Measurements from ENCODE around the gene HIRA.
A peak's percentile ranks its signal among the peaks of the same experiment; 100 is the strongest.

Gene HIRA, protein sequence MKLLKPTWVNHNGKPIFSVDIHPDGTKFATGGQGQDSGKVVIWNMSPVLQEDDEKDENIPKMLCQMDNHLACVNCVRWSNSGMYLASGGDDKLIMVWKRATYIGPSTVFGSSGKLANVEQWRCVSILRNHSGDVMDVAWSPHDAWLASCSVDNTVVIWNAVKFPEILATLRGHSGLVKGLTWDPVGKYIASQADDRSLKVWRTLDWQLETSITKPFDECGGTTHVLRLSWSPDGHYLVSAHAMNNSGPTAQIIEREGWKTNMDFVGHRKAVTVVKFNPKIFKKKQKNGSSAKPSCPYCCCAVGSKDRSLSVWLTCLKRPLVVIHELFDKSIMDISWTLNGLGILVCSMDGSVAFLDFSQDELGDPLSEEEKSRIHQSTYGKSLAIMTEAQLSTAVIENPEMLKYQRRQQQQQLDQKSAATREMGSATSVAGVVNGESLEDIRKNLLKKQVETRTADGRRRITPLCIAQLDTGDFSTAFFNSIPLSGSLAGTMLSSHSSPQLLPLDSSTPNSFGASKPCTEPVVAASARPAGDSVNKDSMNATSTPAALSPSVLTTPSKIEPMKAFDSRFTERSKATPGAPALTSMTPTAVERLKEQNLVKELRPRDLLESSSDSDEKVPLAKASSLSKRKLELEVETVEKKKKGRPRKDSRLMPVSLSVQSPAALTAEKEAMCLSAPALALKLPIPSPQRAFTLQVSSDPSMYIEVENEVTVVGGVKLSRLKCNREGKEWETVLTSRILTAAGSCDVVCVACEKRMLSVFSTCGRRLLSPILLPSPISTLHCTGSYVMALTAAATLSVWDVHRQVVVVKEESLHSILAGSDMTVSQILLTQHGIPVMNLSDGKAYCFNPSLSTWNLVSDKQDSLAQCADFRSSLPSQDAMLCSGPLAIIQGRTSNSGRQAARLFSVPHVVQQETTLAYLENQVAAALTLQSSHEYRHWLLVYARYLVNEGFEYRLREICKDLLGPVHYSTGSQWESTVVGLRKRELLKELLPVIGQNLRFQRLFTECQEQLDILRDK

DNA sequence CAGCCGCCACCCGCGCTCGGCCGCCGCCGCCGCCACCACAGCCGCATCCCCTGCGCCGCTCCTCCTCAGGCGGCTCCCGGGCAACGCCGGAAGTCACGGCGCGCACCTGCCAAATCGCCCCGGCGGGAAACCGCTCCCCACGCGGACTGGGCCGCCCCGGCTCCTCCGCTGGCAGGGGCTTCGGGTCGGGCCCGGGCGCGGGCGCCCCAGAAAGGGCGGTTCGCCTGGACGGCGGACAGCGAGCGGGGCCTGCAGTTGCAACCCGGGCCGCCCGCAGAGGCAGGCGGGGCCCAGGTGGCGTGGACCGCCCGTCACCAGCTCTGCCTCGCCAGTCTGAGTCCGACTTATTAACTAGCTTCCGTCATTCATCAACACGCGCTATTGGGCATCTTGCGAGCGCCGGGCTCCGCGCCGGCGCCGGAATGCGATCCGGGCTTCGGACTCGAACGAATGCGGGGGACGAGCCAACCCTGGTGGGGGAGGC, at the start of gene HIRA:
TSS of gene HIRA (minus strand) at position 85 of the 484 bp plus-strand sequence. CDS start 257 bp downstream, outside the sequence.
- peak; percentile 74 for DNase-seq

DNA sequence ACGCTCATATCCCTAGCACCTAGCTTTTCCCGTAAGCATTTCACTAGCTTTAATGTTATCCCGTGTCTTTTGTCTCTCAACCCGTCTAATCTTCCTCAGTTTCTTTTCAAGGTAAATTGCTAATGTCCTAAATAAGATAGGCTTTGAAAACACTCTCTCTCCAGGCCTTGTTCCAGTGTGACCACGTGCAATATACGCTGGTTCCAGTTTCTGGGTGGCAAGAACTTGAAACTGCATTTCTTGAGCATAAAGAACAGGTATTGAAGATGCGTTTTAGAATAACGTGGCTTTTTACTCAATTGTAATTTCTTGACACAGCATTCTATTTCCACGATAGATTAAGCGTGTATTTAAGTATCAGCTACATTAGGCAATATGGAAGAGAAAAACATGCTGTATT, 49.3 kb upstream of the HIRA start:
- DNase-seq: peak; percentile 4

- DNase-seq: peak; percentile 8
These were observed 48.6 kb upstream of the HIRA start for GRCh38 chr22:19480173-19480568.

- DNase-seq: peak; percentile 98
These were observed 48.0 kb upstream of the HIRA start, which contains the start of gene CDC45 for GRCh38 chr22:19479355-19480172. TSS of gene CDC45 (plus strand) at chr22:19479920. CDS start at chr22:19479969, 49 bp downstream.

GRCh38 chr22:19478901-19479354, 47.4 kb upstream of the HIRA start, which contains the start of gene UFD1:
TSS of gene UFD1 (minus strand) at chr22:19479193. CDS start at chr22:19479085, 108 bp downstream.
- no peak for DNase-seq

DNA sequence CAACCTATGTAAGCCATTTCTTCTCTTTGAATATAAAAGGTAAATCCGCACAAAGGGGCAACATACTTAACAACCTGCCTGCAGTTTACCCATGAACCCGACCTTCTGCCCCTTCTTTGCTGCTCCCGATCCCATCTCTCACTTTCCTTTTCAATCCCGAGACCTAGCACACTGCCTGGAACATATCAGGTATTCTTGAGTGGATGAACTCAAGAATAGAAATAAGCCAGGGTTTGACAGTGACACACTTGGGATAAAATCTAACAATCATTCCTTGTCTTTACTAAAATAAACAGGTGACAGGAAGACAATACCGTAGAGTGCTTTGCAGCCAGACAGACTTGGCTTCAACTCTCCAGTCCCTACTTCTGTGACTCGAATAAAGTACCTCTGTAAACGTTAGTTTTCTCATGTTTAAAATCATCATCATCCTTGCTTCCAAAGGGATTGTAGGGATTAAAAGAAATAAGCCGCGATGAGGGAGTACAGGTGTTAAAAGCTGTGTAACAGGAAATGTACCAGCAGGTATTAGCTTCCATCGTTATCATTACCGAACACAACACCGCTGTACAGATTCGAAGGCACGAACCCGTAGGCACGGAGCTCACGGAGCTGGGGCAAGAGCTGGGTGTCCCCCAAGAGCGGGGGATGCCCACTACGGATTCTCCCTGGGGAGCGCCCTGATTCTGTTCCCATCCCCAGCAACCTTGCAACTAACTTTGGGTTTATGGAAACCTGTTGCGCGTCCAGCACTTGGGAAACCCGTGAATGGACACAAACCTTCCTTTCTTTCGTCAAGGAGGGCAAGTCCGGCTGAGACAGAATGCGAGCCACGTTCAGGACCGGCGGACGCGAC, 46.7 kb upstream of the HIRA start:
- peak; percentile 20 for DNase-seq

- DNase-seq: peak; percentile 38
These were observed 46.0 kb upstream of the HIRA start for GRCh38 chr22:19477321-19478044.

GRCh38 chr22:19476023-19476422, 44.5 kb upstream of the HIRA start:
- peak; percentile 3 for DNase-seq

DNA sequence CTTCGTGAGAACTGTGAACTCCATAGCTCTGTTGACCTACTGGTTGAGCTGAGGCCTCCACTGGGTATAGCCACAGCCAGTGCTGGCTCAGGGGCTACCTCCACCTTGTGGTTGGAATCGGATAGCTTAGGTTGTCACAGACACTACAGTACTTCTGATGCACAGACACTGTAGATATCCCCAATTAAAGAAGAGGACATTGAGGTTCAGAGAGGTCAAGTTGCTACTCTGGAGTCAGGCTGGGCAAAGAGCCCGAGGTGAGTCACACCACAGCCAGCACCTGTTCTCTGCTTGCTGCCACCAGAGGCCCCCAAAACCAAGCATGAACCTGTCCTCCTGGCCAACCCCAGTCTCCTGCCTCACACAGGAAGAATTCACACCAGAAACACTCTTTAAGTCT, 42.0 kb upstream of the HIRA start:
- DNase-seq: no peak

GRCh38 chr22:19472233-19472632, 40.7 kb upstream of the HIRA start:
- DNase-seq: no peak

DNA sequence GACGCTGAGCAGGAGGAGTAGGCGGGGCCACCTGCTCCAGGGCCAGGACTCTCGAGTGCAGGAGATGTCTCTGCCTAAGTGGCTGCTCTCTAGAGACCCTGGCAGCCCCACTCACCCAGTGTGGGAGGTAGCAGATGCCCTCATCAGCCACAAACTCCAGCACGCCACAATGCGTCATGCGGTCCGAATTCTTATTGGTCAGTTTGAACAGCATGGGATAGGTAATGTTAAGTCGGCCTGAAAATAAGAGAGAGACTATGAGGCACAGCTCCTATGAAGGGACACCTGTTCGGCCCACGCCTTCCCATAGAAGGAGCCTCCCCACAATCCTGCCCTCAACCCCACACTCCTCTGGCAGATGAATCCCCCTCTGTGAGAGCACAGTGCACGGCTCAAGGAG, 40.0 kb upstream of the HIRA start:
- DNase-seq: no peak

DNA sequence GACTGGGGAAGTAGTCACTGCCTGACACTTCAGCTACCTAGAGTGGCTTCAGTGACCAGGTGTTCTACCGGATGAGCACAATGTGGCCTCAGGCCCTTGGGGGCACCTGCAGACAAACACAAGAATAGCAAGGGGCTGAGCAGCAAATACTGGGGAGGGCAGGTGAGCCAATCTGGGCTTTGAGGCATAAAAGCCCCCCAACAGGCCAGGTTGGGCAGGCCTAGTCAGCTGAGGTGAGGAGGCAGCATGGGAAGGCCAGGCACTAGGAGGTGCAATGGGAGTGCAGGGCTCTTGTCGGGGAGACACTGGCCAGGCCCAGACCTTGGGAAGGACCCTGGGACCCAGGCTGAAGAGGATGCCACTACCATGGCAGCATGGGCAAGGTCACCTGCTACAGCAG, 38.5 kb upstream of the HIRA start:
- no peak for DNase-seq

- DNase-seq: no peak
These were observed 37.9 kb upstream of the HIRA start for GRCh38 chr22:19469421-19469820.

DNA sequence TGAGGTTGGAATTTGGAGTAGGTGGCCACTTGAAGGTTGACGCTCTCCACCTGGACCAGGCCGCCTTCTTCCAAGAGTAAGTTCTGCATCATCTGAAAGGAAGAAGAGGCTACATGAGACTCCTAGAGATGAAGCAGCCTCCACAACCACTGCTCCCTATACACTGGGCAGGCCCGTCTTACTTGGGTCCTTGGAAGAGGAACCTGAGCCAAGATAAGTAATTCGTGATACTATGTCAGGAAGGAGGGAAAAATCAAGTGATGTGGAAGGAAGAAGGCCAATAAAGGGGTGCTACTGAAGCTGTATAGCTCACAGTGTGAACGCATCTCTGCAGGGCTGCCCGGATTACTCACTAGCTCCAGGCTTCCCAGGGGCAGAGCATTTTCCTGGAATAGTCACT, 36.4 kb upstream of the HIRA start:
- DNase-seq: no peak

DNA sequence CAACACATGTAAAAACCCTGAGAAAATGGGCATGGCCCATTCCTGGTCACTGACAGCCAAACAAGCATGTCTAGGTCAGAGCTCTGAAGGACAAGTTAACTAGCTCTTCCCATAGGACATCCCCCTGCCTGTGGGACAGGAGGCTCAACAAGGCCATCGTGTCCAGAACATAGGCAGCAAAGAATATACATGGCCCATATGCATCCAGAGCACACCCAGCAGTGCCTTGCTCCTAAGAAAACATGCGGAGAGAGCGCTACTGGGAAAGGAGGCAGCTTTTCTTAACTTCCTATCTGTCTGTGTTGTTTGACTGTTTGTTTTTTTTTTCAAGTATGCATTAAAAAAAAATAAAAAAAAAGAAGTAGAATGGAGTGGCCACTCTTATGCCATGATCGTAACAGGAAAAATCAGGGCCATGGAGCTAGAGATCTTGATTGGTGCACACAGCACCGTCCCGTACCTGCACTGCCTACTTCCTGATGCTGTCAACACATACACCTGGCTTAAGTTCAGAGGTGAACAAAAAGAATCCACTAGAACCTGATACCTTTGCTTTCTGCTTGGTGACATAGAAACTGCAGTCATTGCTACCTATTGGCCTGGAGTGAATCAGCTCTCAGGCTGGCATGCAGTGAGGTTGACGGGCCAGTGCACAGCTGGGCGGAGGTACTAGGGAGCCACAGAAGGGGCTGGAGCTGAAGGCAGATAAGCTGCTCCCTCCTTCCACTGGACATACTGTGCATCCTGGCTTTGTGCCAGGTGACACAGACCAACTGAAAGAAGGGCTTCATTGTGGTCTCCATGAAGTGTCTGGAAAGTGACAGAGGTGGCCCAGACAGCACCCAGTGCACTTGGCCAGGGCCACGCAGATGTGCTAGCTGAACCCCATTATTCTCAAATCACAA, 35.6 kb upstream of the HIRA start:
- peak; percentile 35 for DNase-seq

DNA sequence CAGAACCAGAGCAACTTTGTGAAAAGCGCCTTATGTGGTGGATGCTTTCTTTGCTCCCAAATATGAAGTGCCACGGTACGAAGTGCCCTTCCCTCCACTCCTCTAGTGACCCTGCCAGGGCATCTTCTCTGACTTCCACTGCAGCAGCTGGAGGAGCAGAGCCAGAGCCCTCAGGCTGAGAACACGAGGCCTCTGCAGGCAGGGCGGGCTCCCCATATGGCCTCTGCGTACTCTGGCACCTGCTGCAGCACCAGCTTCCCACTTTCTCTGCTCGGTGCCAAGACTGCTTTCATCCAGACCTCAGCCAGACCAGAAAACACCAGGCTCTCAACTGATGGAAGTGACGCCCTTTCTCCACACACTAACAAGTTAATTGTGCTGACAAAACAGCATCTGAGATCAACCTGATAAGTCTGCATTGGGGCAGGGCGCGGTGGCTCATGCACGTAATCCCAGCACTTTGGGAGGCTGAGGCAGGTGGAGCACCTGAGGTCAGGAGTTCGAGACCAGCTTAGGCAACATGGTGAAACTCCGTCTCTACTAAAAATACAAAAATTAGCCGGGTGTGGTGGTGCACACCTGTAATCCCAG, 34.7 kb upstream of the HIRA start:
- DNase-seq: no peak

- DNase-seq: no peak
These were observed 33.4 kb upstream of the HIRA start for GRCh38 chr22:19464975-19465374.

- no peak for DNase-seq
These were observed 33.0 kb upstream of the HIRA start for GRCh38 chr22:19464546-19464945.
